HepG2 (cell line): ENCODE results near the gene OASL. TPM values are rescaled to one million over a fixed set of nuclear protein-coding genes. Genes with fewer than 3 reads are reported as not detected.
A peak's percentile ranks its signal among the peaks of the same experiment; 100 is the strongest.

Source experiments
- HNF4A ChIP-seq: sonication (generic); formaldehyde crosslinking; IDR thresholded peaks from 2 replicates; pipeline ENCODE4 v1.4.0; 2020; ENCODE audit warnings: missing genetic modification reagents
- JUN ChIP-seq: sonication (generic); formaldehyde crosslinking; IDR thresholded peaks from 2 replicates; pipeline ENCODE4 v1.4.0; 2020; ENCODE audit warnings: mild to moderate bottlenecking, missing genetic modification reagents
- NFYB ChIP-seq: sonication (generic); formaldehyde crosslinking; IDR thresholded peaks from 2 replicates; pipeline ENCODE4 v1.4.0; 2020; ENCODE audit warnings: missing genetic modification reagents
- PHF5A ChIP-seq: IDR thresholded peaks from one replicate; pipeline ENCODE4 v1.6.1; 2018; ENCODE audit warnings: low read depth, missing genetic modification reagents; ENCODE audit not compliant: unreplicated experiment
- POLR2A ChIP-seq, 2 experiments: IDR thresholded peaks; 2 replicates each; pipeline ENCODE4 v1.6.1; 2011; ENCODE audit warnings: low read depth in 2 of 2, low read length in 2 of 2, mild to moderate bottlenecking in 1 of 2, moderate library complexity in 1 of 2; ENCODE audit not compliant: insufficient read depth in 1 of 2
- RFX3 ChIP-seq: IDR thresholded peaks from 2 replicates; pipeline ENCODE4 v1.6.1; 2016; ENCODE audit warnings: missing biosample characterization, missing genetic modification reagents
- RXRA ChIP-seq: sonication (generic); formaldehyde crosslinking; IDR thresholded peaks from 2 replicates; pipeline ENCODE4 v1.5.1; 2020; ENCODE audit warnings: missing genetic modification reagents
- SOX6 ChIP-seq, 2 experiments: fragments of 450-650 bp in 1 of 2; sonication (generic) in 1 of 2; formaldehyde crosslinking in 1 of 2; IDR thresholded peaks; 2 replicates each; pipeline versions ENCODE4 v1.4.0 to v1.6.1; 2017 to 2020; ENCODE audit warnings: antibody characterized with exemption in 1 of 2, mild to moderate bottlenecking in 1 of 2, missing genetic modification reagents in 1 of 2
- TGIF2 ChIP-seq: IDR thresholded peaks from 2 replicates; pipeline ENCODE4 v1.6.1; 2016; ENCODE audit warnings: control low read depth, missing compliant biosample characterization
- ZBTB7A ChIP-seq: sonication (generic); formaldehyde crosslinking; IDR thresholded peaks from 2 replicates; pipeline ENCODE4 v1.8.0; 2022; ENCODE audit warnings: mild to moderate bottlenecking, missing genetic modification reagents
- ZNF143 ChIP-seq: sonication (generic); formaldehyde crosslinking; IDR thresholded peaks from 2 replicates; pipeline ENCODE4 v1.4.0; 2020; ENCODE audit warnings: missing genetic modification reagents
- ZNF20 ChIP-seq: sonication (generic); formaldehyde crosslinking; IDR thresholded peaks from 2 replicates; pipeline ENCODE4 v1.4.0; 2020; ENCODE audit warnings: mild to moderate bottlenecking, moderate library complexity, missing genetic modification reagents
- ZNF225 ChIP-seq: sonication (generic); formaldehyde crosslinking; IDR thresholded peaks from 2 replicates; pipeline ENCODE4 v1.4.0; 2020; ENCODE audit warnings: mild to moderate bottlenecking, missing genetic modification reagents
- ZNF333 ChIP-seq: sonication (generic); formaldehyde crosslinking; IDR thresholded peaks from 2 replicates; pipeline ENCODE4 v1.4.0; 2020; ENCODE audit warnings: mild to moderate bottlenecking, missing genetic modification reagents, borderline replicate concordance
- ZNF354B ChIP-seq: sonication (generic); formaldehyde crosslinking; IDR thresholded peaks from 2 replicates; pipeline ENCODE4 v1.8.0; 2022; ENCODE audit warnings: mild to moderate bottlenecking, missing genetic modification reagents
- ZNF549 ChIP-seq: sonication (generic); formaldehyde crosslinking; IDR thresholded peaks from 2 replicates; pipeline ENCODE4 v1.5.0; 2020; ENCODE audit warnings: missing genetic modification reagents
- ZNF660 ChIP-seq: sonication (generic); formaldehyde crosslinking; IDR thresholded peaks from 2 replicates; pipeline ENCODE4 v1.5.1; 2020; ENCODE audit warnings: mild to moderate bottlenecking, low read depth, missing genetic modification reagents, borderline replicate concordance
- ZNF674 ChIP-seq: sonication (generic); formaldehyde crosslinking; IDR thresholded peaks from 2 replicates; pipeline ENCODE4 v1.5.0; 2020; ENCODE audit warnings: low read depth, mild to moderate bottlenecking, missing genetic modification reagents
- ZNF720 ChIP-seq: sonication (generic); formaldehyde crosslinking; IDR thresholded peaks from 2 replicates; pipeline ENCODE4 v1.4.0; 2020; ENCODE audit warnings: missing genetic modification reagents
- ZZZ3 ChIP-seq: sonication (generic); formaldehyde crosslinking; IDR thresholded peaks from 2 replicates; pipeline ENCODE4 v1.4.0; 2020; ENCODE audit warnings: missing genetic modification reagents, mild to moderate bottlenecking, borderline replicate concordance
- polyA plus RNA-seq, 8 experiments: library from polyadenylated mRNA; depleted of rRNA in 3 of 8; stranded (reverse) in 7 of 8; unstranded in 1 of 8; fragments of >200 nt; fragmentation: Illumina TruSeq in 4 of 8; extraction: Trizol in 4 of 8; gene quantifications; 2 replicates each; pipeline versions ENCODE4 v1.2.1 to v1.2.3, GENCODE V29; 2011 to 2016; ENCODE audit warnings: low read depth in 4 of 8, missing spikeins in 1 of 8, mixed read lengths in 1 of 8; ENCODE audit not compliant: insufficient read depth in 1 of 8
- total RNA-seq, 5 experiments: library from RNA; depleted of rRNA; stranded (reverse); fragments of >200 nt; fragmentation: Illumina TruSeq; extraction: Trizol; gene quantifications; 2 replicates each; pipeline ENCODE4 v1.2.3, GENCODE V29; 2016; ENCODE audit warnings: low read depth in 1 of 5
- TF ChIP-seq, protein P1 (sequence below): sonication (generic); formaldehyde crosslinking; IDR thresholded peaks from 2 replicates; pipeline ENCODE4 v1.5.0; 2020; ENCODE audit warnings: mild to moderate bottlenecking, missing genetic modification reagents
- TF ChIP-seq, protein P2 (sequence below): sonication (generic); formaldehyde crosslinking; conservative IDR thresholded peaks from 2 replicates; pipeline ENCODE4 v1.4.0; 2020; ENCODE audit warnings: mild to moderate bottlenecking, missing genetic modification reagents, moderate library complexity
- TF ChIP-seq, protein P3 (sequence below): IDR thresholded peaks from 2 replicates; pipeline ENCODE4 v1.6.1; 2016; ENCODE audit warnings: missing genetic modification reagents, missing compliant biosample characterization
- TF ChIP-seq, protein P4 (sequence below): sonication (generic); formaldehyde crosslinking; IDR thresholded peaks from 2 replicates; pipeline ENCODE4 v1.5.0; 2020; ENCODE audit warnings: missing genetic modification reagents

Gene OASL
- total and polyA plus RNA-seq, 2 of the 13 experiments (the other 11 are each of a cell fraction or from before 2014, with no cell fraction given): 0.11 to 0.22 TPM

DNA sequence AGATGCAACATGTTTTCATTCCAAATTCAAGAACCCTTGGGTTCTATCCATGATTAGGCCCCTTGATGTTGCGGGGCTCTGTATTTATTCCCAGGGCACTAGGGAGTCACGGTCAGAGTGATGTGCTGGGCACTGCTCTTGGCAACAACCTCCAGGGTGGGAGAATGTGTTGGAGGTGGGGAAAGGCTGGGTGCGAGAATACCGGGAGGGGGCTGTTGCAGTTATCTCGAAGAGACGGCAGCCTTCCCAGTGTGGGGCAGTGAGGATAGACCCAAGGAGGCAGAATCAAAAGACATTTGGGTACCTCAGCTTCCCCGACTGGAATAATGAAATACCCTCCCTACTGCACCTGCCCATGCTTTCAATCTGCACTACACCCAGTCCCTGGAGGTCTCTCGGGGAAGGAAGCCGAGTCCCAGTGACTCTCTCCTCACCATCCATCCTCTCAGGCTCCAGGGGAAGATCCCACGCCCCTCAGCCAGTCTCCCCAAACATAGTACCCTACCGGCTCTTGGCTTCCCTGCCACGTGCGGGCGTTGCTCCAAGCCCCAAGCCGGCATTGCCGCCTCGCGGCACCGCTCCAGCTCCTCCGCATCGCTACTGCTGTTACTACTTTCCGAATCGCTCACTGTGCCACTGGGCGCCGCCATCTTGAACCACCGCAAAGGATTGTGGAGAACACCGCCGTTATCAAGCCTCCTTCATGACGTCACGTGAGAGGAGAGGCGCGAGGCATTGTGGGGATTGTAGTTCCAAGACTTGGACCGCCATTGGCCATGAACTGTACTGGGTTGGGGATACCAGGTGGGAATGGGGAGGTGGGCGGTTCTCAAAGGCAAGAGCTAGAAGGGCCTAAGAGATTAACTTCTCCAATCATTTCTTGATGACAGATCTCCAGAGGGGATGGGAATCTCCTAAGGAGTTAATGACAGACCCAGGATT lies 22.9 kb downstream of the OASL start, which contains the start of gene C12orf43 (continued):
- TF ChIP-seq, protein P1, sequence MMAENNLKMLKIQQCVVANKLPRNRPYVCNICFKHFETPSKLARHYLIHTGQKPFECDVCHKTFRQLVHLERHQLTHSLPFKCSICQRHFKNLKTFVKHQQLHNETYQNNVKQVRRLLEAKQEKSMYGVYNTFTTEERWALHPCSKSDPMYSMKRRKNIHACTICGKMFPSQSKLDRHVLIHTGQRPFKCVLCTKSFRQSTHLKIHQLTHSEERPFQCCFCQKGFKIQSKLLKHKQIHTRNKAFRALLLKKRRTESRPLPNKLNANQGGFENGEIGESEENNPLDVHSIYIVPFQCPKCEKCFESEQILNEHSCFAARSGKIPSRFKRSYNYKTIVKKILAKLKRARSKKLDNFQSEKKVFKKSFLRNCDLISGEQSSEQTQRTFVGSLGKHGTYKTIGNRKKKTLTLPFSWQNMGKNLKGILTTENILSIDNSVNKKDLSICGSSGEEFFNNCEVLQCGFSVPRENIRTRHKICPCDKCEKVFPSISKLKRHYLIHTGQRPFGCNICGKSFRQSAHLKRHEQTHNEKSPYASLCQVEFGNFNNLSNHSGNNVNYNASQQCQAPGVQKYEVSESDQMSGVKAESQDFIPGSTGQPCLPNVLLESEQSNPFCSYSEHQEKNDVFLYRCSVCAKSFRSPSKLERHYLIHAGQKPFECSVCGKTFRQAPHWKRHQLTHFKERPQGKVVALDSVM (CRISPR knock-in tag): no peak
- TF ChIP-seq, protein P2, sequence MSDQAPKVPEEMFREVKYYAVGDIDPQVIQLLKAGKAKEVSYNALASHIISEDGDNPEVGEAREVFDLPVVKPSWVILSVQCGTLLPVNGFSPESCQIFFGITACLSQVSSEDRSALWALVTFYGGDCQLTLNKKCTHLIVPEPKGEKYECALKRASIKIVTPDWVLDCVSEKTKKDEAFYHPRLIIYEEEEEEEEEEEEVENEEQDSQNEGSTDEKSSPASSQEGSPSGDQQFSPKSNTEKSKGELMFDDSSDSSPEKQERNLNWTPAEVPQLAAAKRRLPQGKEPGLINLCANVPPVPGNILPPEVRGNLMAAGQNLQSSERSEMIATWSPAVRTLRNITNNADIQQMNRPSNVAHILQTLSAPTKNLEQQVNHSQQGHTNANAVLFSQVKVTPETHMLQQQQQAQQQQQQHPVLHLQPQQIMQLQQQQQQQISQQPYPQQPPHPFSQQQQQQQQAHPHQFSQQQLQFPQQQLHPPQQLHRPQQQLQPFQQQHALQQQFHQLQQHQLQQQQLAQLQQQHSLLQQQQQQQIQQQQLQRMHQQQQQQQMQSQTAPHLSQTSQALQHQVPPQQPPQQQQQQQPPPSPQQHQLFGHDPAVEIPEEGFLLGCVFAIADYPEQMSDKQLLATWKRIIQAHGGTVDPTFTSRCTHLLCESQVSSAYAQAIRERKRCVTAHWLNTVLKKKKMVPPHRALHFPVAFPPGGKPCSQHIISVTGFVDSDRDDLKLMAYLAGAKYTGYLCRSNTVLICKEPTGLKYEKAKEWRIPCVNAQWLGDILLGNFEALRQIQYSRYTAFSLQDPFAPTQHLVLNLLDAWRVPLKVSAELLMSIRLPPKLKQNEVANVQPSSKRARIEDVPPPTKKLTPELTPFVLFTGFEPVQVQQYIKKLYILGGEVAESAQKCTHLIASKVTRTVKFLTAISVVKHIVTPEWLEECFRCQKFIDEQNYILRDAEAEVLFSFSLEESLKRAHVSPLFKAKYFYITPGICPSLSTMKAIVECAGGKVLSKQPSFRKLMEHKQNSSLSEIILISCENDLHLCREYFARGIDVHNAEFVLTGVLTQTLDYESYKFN (CRISPR knock-in tag): peak; percentile 49; the same call in 1 of the 2 replicates
- TF ChIP-seq RXRA (0 out of 2 replicates have a peak, but pooled peaks have one; percentile 32), ZNF660 (CRISPR knock-in tag) (no peak), ZNF225 (CRISPR knock-in tag) (peak; percentile 33; the same call in 1 of the 2 replicates), ZNF720 (CRISPR knock-in tag) (no peak), ZZZ3 (CRISPR knock-in tag) (no peak), HNF4A (CRISPR knock-in tag) (no peak), NFYB (CRISPR knock-in tag) (0 out of 2 replicates have a peak, but pooled peaks have one; percentile 26), PHF5A (CRISPR knock-in tag) (peak; percentile 89), JUN (CRISPR knock-in tag) (no peak), ZNF333 (CRISPR knock-in tag) (no peak), SOX6 (IDR thresholded peaks at IDR 0.05) (no peak), SOX6 (CRISPR knock-in tag; IDR thresholded peaks at IDR 0.05) (peak; percentile 33; the same call in 1 of the 2 replicates), ZBTB7A (CRISPR knock-in tag) (no peak), POLR2A (IDR thresholded peaks at IDR 0.05; ENCODE audit: insufficient read depth in 1 of 2, low read depth in 2 of 2, low read length in 2 of 2) (peak; percentile 75 to 86), ZNF354B (CRISPR knock-in tag) (no peak), TGIF2 (peak; percentile 37; the same call in 1 of the 2 replicates), ZNF674 (CRISPR knock-in tag) (no peak), RFX3 (CRISPR knock-in tag) (no peak), ZNF143 (peak; percentile 98), ZNF20 (CRISPR knock-in tag) (no peak), ZNF549 (CRISPR knock-in tag) (no peak)
- TF ChIP-seq, protein P3, sequence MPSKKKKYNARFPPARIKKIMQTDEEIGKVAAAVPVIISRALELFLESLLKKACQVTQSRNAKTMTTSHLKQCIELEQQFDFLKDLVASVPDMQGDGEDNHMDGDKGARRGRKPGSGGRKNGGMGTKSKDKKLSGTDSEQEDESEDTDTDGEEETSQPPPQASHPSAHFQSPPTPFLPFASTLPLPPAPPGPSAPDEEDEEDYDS (CRISPR knock-in tag): peak; percentile 99
- TF ChIP-seq, protein P4, sequence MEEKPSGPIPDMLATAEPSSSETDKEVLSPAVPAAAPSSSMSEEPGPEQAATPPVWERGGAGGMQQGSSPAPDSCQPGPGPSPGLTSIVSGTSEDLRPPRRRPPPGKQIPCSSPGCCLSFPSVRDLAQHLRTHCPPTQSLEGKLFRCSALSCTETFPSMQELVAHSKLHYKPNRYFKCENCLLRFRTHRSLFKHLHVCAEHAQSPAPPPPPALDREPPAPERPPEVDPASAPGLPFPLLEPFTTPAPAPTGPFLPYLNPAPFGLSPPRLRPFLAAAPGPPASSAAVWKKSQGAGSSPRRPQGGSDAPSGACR (CRISPR knock-in tag): no peak
